ENCODE data around the gene ZNF563.

Gene ZNF563

DNA sequence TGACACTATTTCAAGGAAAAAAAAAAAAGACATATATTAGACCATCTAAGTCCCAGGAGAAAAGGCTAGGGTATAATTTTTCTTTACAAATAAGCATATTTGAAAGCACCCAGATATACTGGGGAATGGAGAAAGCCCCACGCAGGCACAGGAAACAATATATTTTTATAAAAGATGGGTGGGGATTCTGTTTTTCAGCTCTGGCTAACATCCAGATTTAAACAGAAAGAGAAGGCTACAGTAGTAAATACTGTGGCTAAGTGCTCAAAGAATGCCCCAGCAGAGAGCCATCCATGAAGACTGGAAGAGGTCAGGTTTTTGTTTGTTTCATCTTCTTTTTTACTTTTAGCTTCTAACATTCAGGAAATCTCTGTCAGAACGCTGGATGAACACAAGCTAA, 54.7 kb downstream of the ZNF563 start:
- TF ChIP-seq, protein P1, sequence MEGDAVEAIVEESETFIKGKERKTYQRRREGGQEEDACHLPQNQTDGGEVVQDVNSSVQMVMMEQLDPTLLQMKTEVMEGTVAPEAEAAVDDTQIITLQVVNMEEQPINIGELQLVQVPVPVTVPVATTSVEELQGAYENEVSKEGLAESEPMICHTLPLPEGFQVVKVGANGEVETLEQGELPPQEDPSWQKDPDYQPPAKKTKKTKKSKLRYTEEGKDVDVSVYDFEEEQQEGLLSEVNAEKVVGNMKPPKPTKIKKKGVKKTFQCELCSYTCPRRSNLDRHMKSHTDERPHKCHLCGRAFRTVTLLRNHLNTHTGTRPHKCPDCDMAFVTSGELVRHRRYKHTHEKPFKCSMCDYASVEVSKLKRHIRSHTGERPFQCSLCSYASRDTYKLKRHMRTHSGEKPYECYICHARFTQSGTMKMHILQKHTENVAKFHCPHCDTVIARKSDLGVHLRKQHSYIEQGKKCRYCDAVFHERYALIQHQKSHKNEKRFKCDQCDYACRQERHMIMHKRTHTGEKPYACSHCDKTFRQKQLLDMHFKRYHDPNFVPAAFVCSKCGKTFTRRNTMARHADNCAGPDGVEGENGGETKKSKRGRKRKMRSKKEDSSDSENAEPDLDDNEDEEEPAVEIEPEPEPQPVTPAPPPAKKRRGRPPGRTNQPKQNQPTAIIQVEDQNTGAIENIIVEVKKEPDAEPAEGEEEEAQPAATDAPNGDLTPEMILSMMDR (IDR thresholded peaks at IDR 0.05; ENCODE audit: control insufficient read depth, extremely low read depth, insufficient read depth), result no peak
- H3K4me3 ChIP-seq (ENCODE audit: low read depth, low read length), result no peak overlapping the region
- DNase-seq (ENCODE audit: low read depth), result no peak

DNA sequence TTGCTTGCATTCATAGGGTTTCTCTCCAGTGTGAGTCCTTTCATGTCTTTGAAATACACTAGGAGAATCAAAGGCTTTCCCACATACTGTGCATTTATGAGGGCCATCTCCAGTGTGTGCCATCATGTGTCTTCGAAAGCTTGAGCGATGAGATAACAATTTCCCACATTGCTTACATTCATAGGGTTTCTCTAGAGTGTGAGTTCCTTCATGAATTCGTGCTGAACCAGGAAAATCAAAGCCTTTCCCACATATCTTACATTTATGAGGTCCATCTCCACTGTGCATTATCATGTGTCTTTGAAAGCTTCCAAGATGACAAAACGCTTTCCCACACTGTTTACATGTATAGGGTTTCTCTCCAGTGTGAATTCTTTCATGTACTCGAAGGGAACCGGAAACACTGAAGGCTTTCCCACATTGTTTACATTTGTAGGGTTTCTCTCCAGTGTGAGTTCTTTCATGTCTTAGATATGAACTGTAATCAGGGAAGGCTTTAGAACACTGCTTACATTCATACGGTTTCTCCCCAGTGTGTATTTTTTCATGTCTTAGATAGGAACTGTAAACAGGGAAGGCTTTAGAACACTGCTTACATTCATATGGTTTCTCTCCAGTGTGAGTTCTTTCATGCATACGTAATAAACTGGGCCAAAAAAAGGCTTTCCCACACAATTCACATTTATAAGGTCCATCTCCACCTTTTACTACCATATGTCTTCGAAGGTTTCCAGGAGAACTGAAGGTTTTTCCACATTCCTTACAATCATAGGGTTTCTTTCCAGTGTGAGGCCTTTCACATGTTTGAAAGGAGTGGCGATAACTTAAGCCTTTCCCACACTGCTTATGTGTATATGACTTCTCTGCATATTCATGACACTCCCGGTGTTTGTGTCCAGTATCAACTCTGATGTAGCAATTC, 60.2 kb downstream of the ZNF563 start:
- DNase-seq (ENCODE audit: low read depth), result no peak
- H3K4me3 ChIP-seq (ENCODE audit: low read depth, low read length), result no peak overlapping the region
- TF ChIP-seq, protein P1 (IDR thresholded peaks at IDR 0.05; ENCODE audit: control insufficient read depth, extremely low read depth, insufficient read depth), result no peak

DNA sequence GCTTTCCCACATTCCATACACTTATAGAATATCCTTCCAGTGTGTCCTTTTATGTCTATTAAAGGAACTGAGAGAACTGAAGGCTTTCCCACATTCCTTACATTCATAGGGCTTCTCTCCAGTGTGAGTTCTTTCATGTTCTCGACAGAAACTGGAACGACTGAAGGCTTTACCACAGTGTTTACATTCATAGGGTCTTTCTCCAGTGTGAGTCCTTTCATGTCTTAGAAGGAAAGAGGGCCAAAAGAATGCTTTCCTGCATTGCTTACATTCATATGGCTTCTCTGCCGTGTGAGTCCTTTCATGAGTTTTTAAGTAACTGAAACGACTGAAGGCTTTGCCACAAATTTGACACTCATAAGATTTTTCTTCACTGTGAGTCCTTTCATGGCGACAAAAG, 61.0 kb downstream of the ZNF563 start:
- DNase-seq (ENCODE audit: low read depth), result no peak
- TF ChIP-seq, protein P1 (IDR thresholded peaks at IDR 0.05; ENCODE audit: control insufficient read depth, extremely low read depth, insufficient read depth), result no peak
- H3K4me3 ChIP-seq (ENCODE audit: low read depth, low read length), result no peak overlapping the region

DNA sequence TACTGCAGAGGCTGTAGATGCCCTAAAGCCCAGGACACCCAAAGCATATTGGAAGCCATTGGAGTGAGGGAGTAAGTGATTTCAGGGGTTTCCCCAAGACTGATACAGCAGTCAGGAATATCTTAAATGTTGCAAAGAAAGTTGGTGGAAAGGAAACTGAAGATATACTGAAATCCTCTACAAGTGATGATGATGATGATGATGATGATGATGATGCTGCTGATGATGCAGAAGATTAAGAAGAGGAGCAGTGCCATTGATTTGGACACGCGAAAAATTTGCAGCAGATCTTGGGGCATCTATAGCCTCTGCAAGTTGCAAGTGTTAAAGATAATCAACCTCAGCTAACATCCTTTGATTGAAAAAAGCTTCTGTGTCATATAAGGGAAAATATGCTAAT, 62.6 kb downstream of the ZNF563 start:
- no peak for DNase-seq (ENCODE audit: low read depth)
- no peak overlapping the region for H3K4me3 ChIP-seq (ENCODE audit: low read depth, low read length)

More for the DNA sequence above, 62.6 kb downstream of the ZNF563 start:
- TF ChIP-seq, protein P1 (IDR thresholded peaks at IDR 0.05; ENCODE audit: control insufficient read depth, extremely low read depth, insufficient read depth), result no peak
